K562 (cell line): ENCODE data around the gene MYOM1. TPM values are rescaled to one million over a fixed set of nuclear protein-coding genes. Genes with fewer than 3 reads are reported as not detected.

Source experiments
- ATAC-seq: fragments of 200-7000 bp; cut with Tn5 transposase; 3 replicates; pipeline ENCODE4 v1.9.1; 2020; ENCODE audit warnings: moderate library complexity
- BruUV-seq: library from RNA; stranded (reverse); fragments of 400-500 nt; replicated peaks from 2 replicates; lab custom pipeline; 2021; lab: Mats Ljungman, UMichigan
- CTCF ChIA-PET: fragments of 300-600 bp; formaldehyde crosslinking; extraction: SDS; loops from one replicate; lab custom pipeline; 2021; ENCODE audit warnings: low intra/inter-chr PET ratio; lab: Yijun Ruan, JAX
- POLR2A ChIA-PET: fragments of 300-600, 350-650 bp; sonication (Branson Sonifier 250); formaldehyde crosslinking; extraction: SDS; loops from one replicate; lab custom pipeline; 2021; ENCODE audit warnings: antibody characterized with exemption, inconsistent platforms; lab: Yijun Ruan, JAX
- DNase-seq, 4 experiments: peaks; one replicate each; pipeline versions ENCODE4 v3.0.0 to v3.0.0-alpha.2; 2011 to 2018; ENCODE audit warnings: low spot score in 3 of 4, mixed read lengths in 3 of 4; ENCODE audit errors: extremely low read depth in 1 of 4
- FAIRE-seq: peaks from 2 replicates; lab custom pipeline; 2011; peaks lifted over from hg19 to GRCh38; lab: Jason Lieb, UNC
- H2AFZ ChIP-seq: 2 replicates; pipeline ENCODE4 v1.6.0; 2011; ENCODE audit warnings: low read depth, low read length, control low read depth, inconsistent platforms
- H3K27ac ChIP-seq: fragments of 200-600 bp; 3 replicates; pipeline ENCODE4 v1.8.0; 2011; ENCODE audit warnings: low read depth, mild to moderate bottlenecking, control low read depth, inconsistent platforms, low read length, moderate library complexity, mixed read lengths; ENCODE audit errors: extremely low read depth
- H3K27me3 ChIP-seq, 2 experiments: fragments of 300-600 bp in 1 of 2; 2 replicates in 1 of 2; 3 replicates in 1 of 2; pipeline versions ENCODE4 v1.6.0 to v1.8.0; 2011; ENCODE audit warnings: inconsistent platforms in 2 of 2, low read length in 2 of 2, mild to moderate bottlenecking in 1 of 2, mixed read lengths in 1 of 2, moderate library complexity in 1 of 2; ENCODE audit not compliant: control insufficient read depth in 2 of 2, insufficient read depth in 2 of 2
- H3K36me3 ChIP-seq: fragments of 300-600 bp; 3 replicates; pipeline ENCODE4 v1.8.0; 2011; ENCODE audit warnings: mild to moderate bottlenecking, low read length, inconsistent platforms; ENCODE audit not compliant: control insufficient read depth, insufficient read depth
- H3K4me1 ChIP-seq, 2 experiments: fragments of 200-600 bp in 1 of 2; replicated peaks in 1 of 2; 2 replicates in 1 of 2; 3 replicates in 1 of 2; pipeline versions ENCODE4 v1.5.1 to v1.8.0; 2011; ENCODE audit warnings: inconsistent platforms in 2 of 2, low read length in 2 of 2, mild to moderate bottlenecking in 1 of 2, mixed read lengths in 1 of 2, moderate library complexity in 1 of 2; ENCODE audit not compliant: control insufficient read depth in 2 of 2, insufficient read depth in 2 of 2
- H3K4me2 ChIP-seq: 2 replicates; pipeline ENCODE4 v1.6.1; 2011; ENCODE audit warnings: low read length, control low read depth, inconsistent platforms, mixed read lengths; ENCODE audit not compliant: insufficient read depth
- H3K4me3 ChIP-seq: fragments of 200-600 bp; sonication (generic), shearing (Covaris generic); 2 replicates; pipeline ENCODE4 v1.5.1; 2016; ENCODE audit warnings: control low read depth, inconsistent platforms
- H3K79me2 ChIP-seq: fragments of 200-600 bp; 3 replicates; pipeline ENCODE4 v1.8.0; 2011; ENCODE audit warnings: low read length, inconsistent platforms; ENCODE audit not compliant: control insufficient read depth, insufficient read depth
- H3K9ac ChIP-seq, 2 experiments: 2 replicates each; pipeline versions ENCODE4 v1.6.0 to v1.6.1; 2011; ENCODE audit warnings: low read depth in 2 of 2, low read length in 2 of 2, control low read depth in 1 of 2, inconsistent platforms in 1 of 2, mild to moderate bottlenecking in 1 of 2, mixed read lengths in 1 of 2; ENCODE audit not compliant: insufficient read depth in 1 of 2
- H3K9me1 ChIP-seq: one replicate; pipeline ENCODE4 v1.6.0; 2011; ENCODE audit warnings: inconsistent platforms, mild to moderate bottlenecking, low read length, moderate library complexity; ENCODE audit not compliant: control insufficient read depth, insufficient read depth
- H3K9me3 ChIP-seq: replicated peaks from 2 replicates; pipeline ENCODE4 v1.5.1; 2011; ENCODE audit warnings: low read depth, low read length, inconsistent platforms; ENCODE audit not compliant: control insufficient read depth, insufficient read depth
- H4K20me1 ChIP-seq: replicated peaks from 2 replicates; pipeline ENCODE4 v1.6.1; 2011; ENCODE audit warnings: low read length, inconsistent platforms, mixed read lengths; ENCODE audit not compliant: control insufficient read depth, insufficient read depth
- CLOCK ChIP-seq: fragments of 250-450 bp; sonication (Bioruptor Pico); IDR thresholded peaks from 2 replicates; pipeline ENCODE4 v1.4.0; 2020; ENCODE audit warnings: mild to moderate bottlenecking, moderate library complexity, borderline replicate concordance
- E4F1 ChIP-seq: fragments of 250-450 bp; sonication (Bioruptor Pico); IDR thresholded peaks from 2 replicates; pipeline ENCODE4 v1.5.0; 2021; ENCODE audit warnings: mild to moderate bottlenecking, borderline replicate concordance
- HMGN3 ChIP-seq: IDR thresholded peaks from 2 replicates; pipeline ENCODE4 v1.6.1; 2011; ENCODE audit warnings: borderline replicate concordance, low read depth, mild to moderate bottlenecking, mixed read lengths, low read length; ENCODE audit not compliant: insufficient read length; ENCODE audit errors: extremely low read depth
- WGBS: fragments of 100-300 bp; shearing (Covaris generic); methylation state at CpG from one replicate; pipeline ENCODE4 v1.1.6; 2016; ENCODE audit warnings: low coverage, mixed read lengths; ENCODE audit not compliant: insufficient coverage; ENCODE audit errors: missing lambda C conversion rate; 5-methylcytosine and 5-hydroxymethylcytosine counted together
- in situ Hi-C: fragments of 300-500 bp; cut with MboI; formaldehyde crosslinking; loops from 4 replicates; pipeline ENCODE4 v1.15.0; 2018; ENCODE audit warnings: inconsistent platforms, mixed read lengths
- intact Hi-C: fragments of 100-400 bp; cut with micrococcal nuclease; formaldehyde crosslinking; loops from 2 replicates; pipeline ENCODE4 v1.14.2; 2022
- polyA plus RNA-seq, 8 experiments: library from polyadenylated mRNA; depleted of rRNA in 4 of 8; stranded (reverse) in 5 of 8; unstranded in 3 of 8; fragments of >200 nt; fragmentation: Nextera tagmentation in 2 of 8; fragmentation: Illumina TruSeq in 1 of 8; extraction: Ambion mirVana in 2 of 8; extraction: Trizol in 1 of 8; gene quantifications; 2 replicates each; pipeline versions ENCODE4 v1.2.1 to v1.2.3, GENCODE V29; 2011 to 2014; ENCODE audit warnings: inconsistent platforms in 1 of 8, missing spikeins in 1 of 8
- total RNA-seq, 7 experiments: library from RNA; depleted of rRNA in 6 of 7; stranded (reverse); fragments of >200 nt in 6 of 7; fragmentation: Illumina TruSeq in 2 of 7; extraction: Trizol in 2 of 7; gene quantifications; 2 replicates each; pipeline versions ENCODE4 v1.2.1 to v1.2.3, GENCODE V29; 2011 to 2021; ENCODE audit warnings: low replicate concordance in 1 of 7

MYOM1 gene
- total and polyA plus RNA-seq, 9 of the 15 experiments (the other 6 are each of a cell fraction or from before 2014, with no cell fraction given) = 0.01 to 0.62 (median 0.25) TPM

GRCh38 chr18:3094338-3094684, 125.5 kb downstream of the MYOM1 start (continued):
- no peak for TF ChIP-seq E4F1

- Histone ChIP-seq H3K9ac (no peak overlapping the region), H3K27ac (no peak overlapping the region), H4K20me1 (no peaks in the 10 kb centered on the region), H3K9me3 (no peaks in the 10 kb centered on the region), H3K4me1 (no peaks in the 10 kb centered on the region), H3K27me3 (peaks cover 2 to 3% of the 10 kb centered on the region in 2 experiments; a peak in 2 of 5 replicates), H3K4me2 (no peak overlapping the region), H3K4me3 (no peak overlapping the region), H2AFZ (no peak overlapping the region), H3K79me2 (no peaks in the 10 kb centered on the region), H3K36me3 (no peaks in the 10 kb centered on the region), H3K9me1 (no peaks in the 10 kb centered on the region)
- no peak for FAIRE-seq
- ChIA-PET POLR2A (interaction anchor here (0.9 to 1.3 kb wide), 2 partner anchors 30 to 117 kb away, joined by 3 read pairs; no protein-coding TSS in a partner anchor), CTCF (no interaction called here)
- no TSS peak for BruUV-seq
- WGBS = 29% methylated on average over 10 of the region's 10 CpGs
- ATAC-seq = no peak
- no peak for DNase-seq
- intact Hi-C loops (no loop called here), in situ Hi-C loops (no loop called here)
- no peak for TF ChIP-seq CLOCK (CRISPR knock-in tag)
- TF ChIP-seq HMGN3 = no peak
Observed at GRCh38 chr18:3093624-3094337, 126.0 kb downstream of the MYOM1 start.
